Muscle of back (tissue), 13 donors: ENCODE measurements around the gene GKN1. TPM values are rescaled to one million over a fixed set of nuclear protein-coding genes. Genes with fewer than 3 reads are reported as not detected.
A peak's percentile ranks its signal among the peaks of the same experiment; 100 is the strongest.
"Not testable (repeated sequence)": the region's sequence is repeated elsewhere in the genome, so short reads cannot be mapped to it uniquely, and the experiment has no call there.

Experiments used
- DNase-seq, 3 donors: peaks; one replicate each; pipeline versions ENCODE4 v3.0.0 to v3.0.0-alpha.2; 2013
- long read RNA-seq, 9 donors: transcript quantifications; one replicate each; lab custom pipeline, GENCODE V29; 2026
- polyA plus RNA-seq, 10 donors: library from polyadenylated mRNA; unstranded; fragments of 120-200 nt; gene quantifications; one replicate each; pipeline ENCODE4 v1.2.1, GENCODE V29; 2013; ENCODE audit not compliant: insufficient read length in 10 of 10

Gene GKN1
- polyA plus RNA-seq, result under 1 TPM in 6 of 10 donors, not detected in 4; 0.19 to 0.68 (median 0.27) TPM
- long read RNA-seq, donor 1, result 0 reads
- long read RNA-seq, donor 2, result 0 reads
- long read RNA-seq, donor 3, result 0 reads
- long read RNA-seq, donor 4, result 0 reads
- long read RNA-seq, donor 5, result 0 reads
- long read RNA-seq, donor 6, result 0 reads
- long read RNA-seq, donor 7, result 0 reads
- long read RNA-seq, donor 8, result 0 reads
- long read RNA-seq, donor 9, result 0 reads

- DNase-seq, result no peak
Observed at GRCh38 chr2:68974251-68974650, at the start of gene GKN1. TSS of gene GKN1 (plus strand) at chr2:68974636. CDS start at chr2:68974678, 42 bp downstream.

- peak in 2 of 3 donors; percentile 31 to 51 for DNase-seq
Observed at GRCh38 chr2:68925295-68925896, 49.0 kb upstream of the GKN1 start.

- DNase-seq, result no peak
Observed at GRCh38 chr2:68926796-68927195, 47.6 kb upstream of the GKN1 start.

- no peak for DNase-seq
Observed at GRCh38 chr2:68931149-68931711, 43.2 kb upstream of the GKN1 start.

GRCh38 chr2:68931799-68932198, 42.6 kb upstream of the GKN1 start:
- no peak for DNase-seq

- no peak for DNase-seq
Observed at GRCh38 chr2:68932402-68932801, 42.0 kb upstream of the GKN1 start.

GRCh38 chr2:68934021-68934420, 40.4 kb upstream of the GKN1 start:
- no peak for DNase-seq

GRCh38 chr2:68935471-68935870, 39.0 kb upstream of the GKN1 start:
- no peak for DNase-seq

- peak in 1 of 3 donors; percentile 11 for DNase-seq
Observed at GRCh38 chr2:68936427-68936826, 38.0 kb upstream of the GKN1 start.

- DNase-seq, result no peak
Observed at GRCh38 chr2:68936889-68937288, 37.5 kb upstream of the GKN1 start.

- no peak for DNase-seq
Observed at GRCh38 chr2:68937346-68938055, 36.9 kb upstream of the GKN1 start.

- no peak for DNase-seq
Observed at GRCh38 chr2:68938938-68939337, 35.5 kb upstream of the GKN1 start.

- DNase-seq, result no peak
Observed at GRCh38 chr2:68939962-68940361, 34.5 kb upstream of the GKN1 start.

- no peak for DNase-seq
Observed at GRCh38 chr2:68940369-68940768, 34.1 kb upstream of the GKN1 start.

GRCh38 chr2:68942827-68943226, 31.6 kb upstream of the GKN1 start:
- no peak for DNase-seq

GRCh38 chr2:68943581-68944568, 30.6 kb upstream of the GKN1 start:
- DNase-seq, result peak; percentile 73 to 88 (median 82)

GRCh38 chr2:68946117-68946516, 28.3 kb upstream of the GKN1 start:
- no peak for DNase-seq

- no peak for DNase-seq
Observed at GRCh38 chr2:68948710-68949109, 25.7 kb upstream of the GKN1 start.

GRCh38 chr2:68951899-68952298, 22.5 kb upstream of the GKN1 start:
- DNase-seq, result no peak

- DNase-seq, result no peak
Observed at GRCh38 chr2:68952887-68953521, 21.4 kb upstream of the GKN1 start, which contains the start of gene GKN2. TSS of gene GKN2 (minus strand) at chr2:68952893. CDS start at chr2:68952861, 32 bp downstream.

GRCh38 chr2:68955432-68955831, 19.0 kb upstream of the GKN1 start:
- DNase-seq, result not testable (repeated sequence)
